Embryonic facial prominence (tissue), 1 donor: ENCODE results near the gene KLF16.

Source experiments
- DNase-seq: peaks from one replicate; pipeline ENCODE4 v3.0.0-alpha.2; 2016; ENCODE audit errors: extremely low spot score

Gene KLF16

DNA sequence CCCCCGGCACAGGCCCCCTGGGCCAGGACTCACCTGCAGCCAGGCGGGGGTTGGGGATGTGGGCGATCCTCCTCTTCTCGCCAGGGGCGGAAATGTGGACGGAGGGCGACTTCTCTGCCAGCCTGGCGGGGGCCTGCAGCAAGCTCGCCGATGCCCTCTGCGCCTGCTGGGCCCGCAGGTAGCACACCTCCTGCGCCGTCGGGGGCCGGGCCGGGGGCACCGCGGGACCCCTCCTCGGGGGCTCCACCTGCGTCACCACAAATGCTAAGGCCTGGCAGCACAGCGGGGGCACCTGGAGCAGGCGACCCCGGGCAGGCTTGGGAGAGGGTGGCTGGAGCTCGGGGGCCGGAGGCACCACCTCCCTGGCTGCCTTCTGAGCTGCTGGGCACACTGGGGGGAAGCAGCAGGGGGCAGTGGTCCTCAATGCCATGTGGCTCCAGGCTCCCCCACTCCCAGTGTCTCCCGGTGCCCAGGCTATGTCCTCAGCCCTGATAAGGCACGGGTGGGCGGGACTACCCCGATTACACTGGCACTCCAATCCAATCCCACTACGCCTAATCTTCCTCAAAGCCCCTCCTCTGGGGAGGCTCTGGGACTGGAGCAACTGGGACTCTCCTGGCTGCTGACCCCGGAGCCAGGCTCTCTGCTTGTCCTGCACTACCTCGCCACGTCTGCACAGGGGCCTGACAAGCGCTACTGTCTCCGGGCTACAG is 39.7 kb downstream of the KLF16 start:
- no peak for DNase-seq

- no peak for DNase-seq
Measured at GRCh38 chr19:1823020-1823419, 40.4 kb downstream of the KLF16 start.

DNA sequence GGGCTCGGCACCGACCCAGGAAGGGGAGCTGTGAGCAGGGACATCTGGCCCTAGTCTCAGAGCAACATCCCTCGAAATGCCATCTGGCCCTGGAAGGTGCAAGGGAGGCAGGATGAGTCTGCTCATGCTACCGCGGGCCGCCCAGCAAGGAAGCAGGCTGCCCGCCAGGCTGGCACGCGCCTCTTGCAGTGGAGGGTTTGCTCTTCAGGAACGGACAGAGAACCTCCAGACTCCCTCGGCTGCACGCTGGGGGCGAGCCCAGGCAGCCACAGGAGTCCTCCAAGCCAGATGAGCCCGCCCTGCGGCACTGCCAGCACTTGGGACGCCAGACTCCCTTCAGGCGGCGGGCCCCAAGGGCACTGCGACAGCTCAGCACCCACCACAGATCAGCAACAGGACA is 41.2 kb downstream of the KLF16 start:
- no peak for DNase-seq

DNA sequence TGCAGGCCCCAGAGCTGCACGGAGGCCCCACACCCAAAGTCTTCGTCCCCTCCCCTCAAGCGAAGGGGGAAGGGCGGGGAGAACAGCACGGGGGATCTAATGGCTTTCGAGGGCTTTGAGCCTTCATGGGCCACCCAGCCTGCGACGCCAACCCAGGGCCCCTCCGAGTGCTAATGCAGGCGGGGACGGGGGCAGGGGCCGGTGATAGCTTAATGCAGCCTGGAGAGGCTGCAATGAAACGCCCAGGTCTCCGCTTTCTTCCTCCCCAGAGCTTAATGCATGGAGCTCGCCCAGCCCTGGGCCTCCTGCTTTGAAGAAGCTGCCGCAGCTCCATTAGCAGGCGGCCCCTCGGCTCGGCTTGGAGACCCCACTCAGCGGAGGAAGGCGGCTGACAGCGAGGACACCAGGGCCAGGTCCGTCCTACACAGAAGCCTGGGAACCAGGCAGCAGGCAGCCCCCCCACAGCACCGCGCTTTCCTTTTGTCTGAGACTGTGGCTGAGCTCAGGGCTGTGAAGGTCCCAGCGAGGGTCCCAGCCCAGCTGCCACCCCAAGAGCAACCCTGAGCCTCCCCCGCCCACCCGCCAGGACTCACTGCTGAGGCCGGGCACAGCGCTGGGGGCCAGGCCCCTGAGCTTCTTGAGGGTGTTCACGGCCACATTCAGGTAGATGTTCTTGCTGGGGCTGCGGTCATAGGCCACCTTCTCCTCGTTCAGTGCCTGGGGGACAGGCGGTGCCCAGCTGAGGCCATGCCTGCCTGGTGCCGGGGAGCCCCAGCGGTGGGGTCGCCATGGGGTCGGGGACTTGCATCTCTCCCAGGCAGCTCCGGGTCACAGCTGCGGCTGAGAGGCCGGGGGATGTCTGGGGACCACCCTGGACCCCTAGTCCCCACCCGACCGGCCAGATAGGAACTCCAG is 43.8 kb downstream of the KLF16 start:
- no peak for DNase-seq

DNA sequence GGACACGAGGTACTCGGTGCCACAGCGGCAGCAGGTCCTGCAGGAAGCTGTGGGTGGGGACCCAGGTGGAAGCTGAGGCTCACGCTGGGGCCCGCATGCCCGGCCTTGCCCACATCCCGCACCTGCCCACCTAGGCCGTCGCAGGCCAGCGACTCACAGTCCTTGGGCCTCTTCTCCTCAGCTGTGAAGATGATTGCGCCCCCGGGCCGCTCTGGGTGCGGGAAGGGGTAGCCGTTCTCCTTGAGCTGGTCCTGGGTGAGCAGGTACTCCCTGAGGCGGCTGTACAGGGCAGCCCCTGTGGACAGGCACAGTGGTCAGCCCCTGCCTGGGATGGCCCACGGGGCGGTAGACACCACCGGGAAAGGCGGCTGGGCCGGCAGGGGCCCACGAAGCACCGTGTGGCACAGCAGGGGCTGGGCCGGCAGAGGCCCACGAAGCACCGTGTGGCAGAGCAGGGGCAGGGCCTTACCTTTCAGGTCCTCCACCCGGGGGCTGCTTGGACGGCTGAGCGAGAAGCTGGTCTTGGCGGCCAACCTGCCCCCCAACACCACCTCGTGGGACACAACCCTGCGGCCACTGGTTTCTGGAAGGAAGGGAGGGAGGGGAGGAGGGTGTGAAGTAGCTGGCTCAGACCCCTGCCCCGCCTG is 44.7 kb downstream of the KLF16 start:
- DNase-seq: no peak

GRCh38 chr19:1817553-1818179 is 45.7 kb downstream of the KLF16 start:
- DNase-seq: no peak

- no peak for DNase-seq
Measured at GRCh38 chr19:1816530-1817298, 46.7 kb downstream of the KLF16 start.

DNA sequence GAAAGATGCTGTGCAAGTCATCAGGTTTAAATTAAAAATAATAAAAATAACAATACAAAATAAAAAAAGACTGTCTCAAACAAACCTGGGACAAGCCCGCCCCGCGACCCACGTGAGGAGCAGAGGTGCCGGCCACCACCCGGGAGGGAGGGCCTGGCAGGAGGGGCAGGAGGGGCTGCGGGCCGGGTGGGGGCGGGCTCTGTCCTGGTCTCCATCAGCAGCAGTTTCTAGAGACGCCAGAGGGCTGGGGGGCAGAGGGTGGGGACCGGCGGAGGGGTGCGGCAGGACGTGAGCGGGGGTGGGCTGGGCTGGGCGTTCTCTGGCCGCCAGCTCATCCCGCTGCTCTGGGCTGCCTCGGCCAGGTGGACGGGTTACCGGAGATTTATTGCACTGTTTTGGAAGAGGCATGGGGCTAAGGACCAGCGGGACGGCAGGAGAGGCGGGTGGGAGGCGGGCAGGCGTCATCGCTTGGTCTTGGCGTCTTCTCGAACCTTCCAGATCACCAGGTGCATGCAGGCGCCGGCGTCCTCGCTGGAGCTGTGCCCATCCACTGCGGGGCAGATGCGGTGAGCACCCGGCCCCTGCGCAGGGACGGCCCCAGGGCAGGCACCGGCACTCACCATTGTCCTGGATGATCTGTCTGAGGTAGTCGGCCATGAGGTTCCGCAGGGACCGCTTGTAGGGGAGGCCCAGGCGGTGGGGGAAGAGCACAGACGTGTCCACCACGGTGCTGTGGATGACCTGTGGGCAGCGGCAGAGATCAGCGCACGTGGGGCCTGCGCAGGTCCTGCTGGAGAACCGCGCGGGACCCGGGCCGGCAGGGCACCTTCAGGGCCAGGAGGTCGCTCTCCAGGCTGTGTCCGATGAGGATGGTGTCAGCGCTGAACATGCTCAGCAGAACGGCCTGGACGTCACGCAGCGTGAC is 47.5 kb downstream of the KLF16 start:
- DNase-seq: no peak

- DNase-seq: no peak
Measured at GRCh38 chr19:1814833-1815604, 48.4 kb downstream of the KLF16 start.

DNA sequence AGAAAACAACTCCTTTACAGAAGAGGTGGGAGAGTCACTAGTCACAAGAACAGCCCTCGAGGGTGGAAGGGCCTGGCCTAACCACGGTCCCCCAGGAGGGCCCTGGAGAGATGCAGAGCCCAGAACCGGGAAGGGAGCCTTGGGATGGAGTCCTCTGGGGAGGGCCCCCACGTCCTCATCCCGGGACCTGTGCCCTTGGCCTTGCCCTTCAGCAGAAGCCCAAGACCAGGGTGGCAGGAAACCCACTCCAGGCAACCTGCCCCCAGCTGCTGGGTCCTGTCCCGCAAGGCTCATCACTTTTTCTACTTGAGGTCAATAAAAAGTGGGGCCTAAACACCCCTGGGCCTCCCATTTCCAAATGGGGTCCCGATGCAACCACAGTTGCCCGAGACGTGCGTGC is 49.0 kb downstream of the KLF16 start:
- DNase-seq: no peak

DNA sequence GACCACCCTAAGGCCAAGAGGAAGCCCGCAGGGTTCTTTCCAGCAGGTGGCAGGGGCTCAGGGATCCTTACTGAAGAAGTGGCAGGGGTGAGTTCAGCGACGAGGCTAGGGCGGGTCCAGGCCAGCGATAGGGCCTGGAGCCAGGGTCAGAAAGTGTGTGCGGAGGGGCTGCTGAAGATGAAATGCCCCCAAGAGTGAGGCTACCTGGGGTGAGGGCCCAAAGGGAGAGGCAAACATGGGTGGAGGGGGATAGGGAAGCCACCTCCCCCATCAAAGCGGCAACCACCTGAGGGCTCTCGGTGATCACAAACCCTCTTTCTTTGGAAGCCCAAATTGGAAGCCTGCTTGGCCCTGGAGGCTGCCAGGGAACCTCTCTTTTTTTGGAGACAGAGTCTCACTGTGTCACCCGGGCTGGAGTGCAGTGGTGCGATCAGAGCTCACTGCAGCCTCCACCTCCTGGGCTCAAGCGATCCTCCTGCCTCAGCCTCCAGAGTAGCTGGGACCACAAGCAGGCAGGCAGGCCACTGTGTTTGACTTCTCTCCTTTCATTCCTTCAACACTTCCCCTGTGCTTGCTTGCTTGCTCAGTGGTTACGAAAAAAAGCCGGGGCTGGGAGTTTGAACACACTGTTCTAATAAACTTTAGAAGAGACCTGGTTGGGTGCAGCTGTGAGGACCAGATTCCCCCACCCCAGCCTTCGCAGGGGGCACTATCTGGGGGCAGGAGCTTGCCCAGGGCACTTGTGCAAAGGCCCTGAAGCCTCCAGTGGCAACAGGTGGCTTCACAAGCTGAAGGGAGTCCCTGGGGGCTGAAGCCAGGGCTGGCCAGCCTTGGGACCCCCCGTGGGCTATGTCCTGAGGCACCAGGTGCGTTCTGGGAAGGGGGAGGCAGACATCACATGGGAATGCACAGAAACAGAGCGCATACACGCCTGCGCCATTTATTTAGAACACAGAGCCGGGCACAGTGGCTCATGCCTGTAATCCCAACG is 49.9 kb downstream of the KLF16 start:
- no peak for DNase-seq

DNA sequence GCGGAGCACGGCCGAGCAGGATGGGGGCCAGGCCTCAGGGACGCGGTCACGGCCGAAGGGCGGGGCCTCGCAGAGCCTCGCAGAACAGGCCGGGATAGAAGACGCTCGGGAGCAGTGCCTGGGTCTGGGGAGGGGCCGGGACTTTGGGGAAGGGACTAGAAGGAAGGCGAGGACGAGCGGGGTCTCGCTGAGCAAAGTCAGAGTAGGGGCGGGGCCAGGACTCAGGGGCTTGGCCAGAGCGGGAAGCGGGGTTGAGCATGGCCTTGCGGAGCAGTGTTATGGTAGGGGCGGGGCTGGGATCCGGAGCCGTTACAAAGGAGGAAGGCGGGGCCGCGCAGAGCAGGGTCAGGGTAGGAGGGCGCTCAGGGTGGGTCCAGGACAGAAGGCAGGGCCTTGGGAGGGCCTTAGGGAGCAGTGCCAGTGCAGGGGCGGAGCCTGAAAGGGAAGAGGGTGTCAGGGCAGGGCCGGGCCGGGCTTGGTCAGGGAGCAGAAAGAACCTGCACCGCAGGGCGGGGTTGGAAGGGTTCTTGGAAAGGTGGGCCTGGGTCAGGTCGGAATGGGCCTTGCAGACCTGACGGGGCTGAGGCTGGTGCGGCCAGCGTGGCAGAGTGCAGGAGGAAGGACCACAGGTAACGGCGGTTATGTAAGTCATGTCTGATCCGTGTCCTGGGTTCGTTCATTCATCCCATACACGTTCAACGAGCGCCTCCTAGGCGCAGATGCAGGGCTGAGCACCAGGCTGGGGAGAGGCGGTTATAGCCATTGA is 50.8 kb downstream of the KLF16 start:
- peak; percentile 39 for DNase-seq

DNA sequence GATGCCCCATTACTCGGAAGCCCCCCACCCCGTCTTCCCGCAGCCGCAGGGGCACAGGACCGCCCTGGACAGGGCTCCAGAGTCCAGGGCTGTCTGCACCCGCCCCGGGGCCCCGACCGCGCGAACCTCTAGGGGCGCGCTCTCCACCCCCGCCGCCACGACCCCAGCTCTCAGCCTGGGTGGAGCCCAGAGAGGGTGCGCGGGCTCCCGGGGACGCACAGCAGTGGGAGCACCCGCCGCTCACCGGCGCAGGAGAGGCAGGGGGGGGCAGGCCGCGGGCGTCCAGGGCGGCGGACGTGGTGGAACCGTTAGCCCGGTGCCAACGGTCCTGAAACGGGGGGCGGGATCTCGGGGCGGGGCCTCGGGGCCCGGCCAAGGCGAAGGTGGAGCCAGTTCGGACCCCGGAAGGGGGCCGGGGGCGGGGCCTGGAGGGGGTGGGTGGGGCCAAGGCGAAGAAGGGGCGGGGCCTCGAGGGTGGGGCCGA is 51.4 kb downstream of the KLF16 start, which contains the start of gene ATP8B3:
ATP8B3 (minus strand) TSS at position 335 of the 484 bp plus-strand sequence. CDS start 540 bp downstream, outside the sequence.
- DNase-seq: no peak

- no peak for DNase-seq
Measured at GRCh38 chr19:1811472-1811894, 51.9 kb downstream of the KLF16 start.

DNA sequence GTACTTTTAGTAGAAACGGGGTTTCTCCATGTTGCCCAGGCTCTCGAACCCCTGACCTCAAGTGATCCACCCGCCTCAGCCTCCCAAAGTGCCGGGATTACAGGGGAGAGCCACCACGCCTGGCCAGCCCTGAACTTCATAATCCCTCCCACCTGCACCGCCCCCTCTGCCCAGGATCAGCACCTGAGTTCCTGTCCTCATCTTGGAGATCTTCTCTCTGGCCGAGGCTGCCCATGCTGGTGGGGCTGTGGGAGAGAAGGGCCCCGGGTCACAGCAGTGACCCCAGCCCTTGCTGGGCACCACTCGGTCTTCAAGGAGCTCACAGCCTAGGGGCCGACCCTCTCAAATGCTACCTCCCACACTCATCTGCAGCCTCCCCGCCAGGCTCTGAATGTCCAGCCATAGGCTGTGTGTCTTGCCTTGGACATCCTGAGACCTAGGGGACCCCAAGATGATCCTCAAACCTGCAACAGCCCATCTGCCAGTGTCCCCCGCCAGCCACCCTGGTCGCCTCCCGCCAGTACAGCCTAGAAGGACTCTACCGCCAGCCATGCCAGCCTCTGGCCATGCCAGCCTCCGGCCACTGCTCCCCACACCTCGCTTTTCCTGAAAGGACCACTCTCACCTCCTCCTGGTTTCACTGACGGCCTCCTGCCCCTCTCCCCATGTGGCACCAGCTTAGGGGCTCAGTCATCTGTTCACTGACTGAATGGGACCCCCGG is 52.8 kb downstream of the KLF16 start:
- no peak for DNase-seq

GRCh38 chr19:1809678-1810077 is 53.7 kb downstream of the KLF16 start:
- DNase-seq: no peak

DNA sequence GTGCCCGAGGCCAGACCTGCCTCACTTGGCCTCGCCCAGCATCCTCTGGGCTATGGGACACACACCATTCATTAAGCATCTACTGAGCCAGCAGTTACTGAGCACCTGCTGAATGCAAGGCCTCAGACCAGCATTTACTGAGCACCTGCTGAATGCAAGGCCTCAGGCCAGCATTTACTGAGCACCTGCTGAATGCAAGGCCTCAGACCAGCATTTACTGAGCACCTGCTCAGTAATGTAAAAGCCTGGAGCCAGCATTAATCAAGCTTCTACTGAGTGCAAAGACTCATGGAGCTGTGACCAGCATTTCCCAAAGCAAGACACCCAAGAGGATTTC is 55.0 kb downstream of the KLF16 start:
- no peak for DNase-seq
